GM12891 (cell line): ENCODE data around the gene FANCI.

Source experiments
- PAX5 ChIP-seq: IDR thresholded peaks from 2 replicates; pipeline ENCODE4 v1.6.1; 2011; ENCODE audit warnings: low read length, moderate library complexity, mild to moderate bottlenecking; ENCODE audit not compliant: insufficient read depth, severe bottlenecking
- POLR2A ChIP-seq: IDR thresholded peaks from 2 replicates; pipeline ENCODE4 v1.6.1; 2011; ENCODE audit warnings: low read depth, low read length, control low read depth
- POLR2AphosphoS5 ChIP-seq: IDR thresholded peaks from 2 replicates; pipeline ENCODE4 v1.6.1; 2011; ENCODE audit warnings: low read depth, low read length, control low read depth
- SPI1 ChIP-seq: IDR thresholded peaks from 2 replicates; pipeline ENCODE4 v1.6.1; 2011; ENCODE audit warnings: low read depth, low read length, control low read depth

GRCh38 chr15:89364741-89365450 lies 121.1 kb downstream of the FANCI start:
- TF ChIP-seq POLR2A (no peak), POLR2AphosphoS5 (no peak), SPI1 (no peak), PAX5 (no peak)
